Measurements from ENCODE around the gene COQ8A. TPM values are rescaled to one million over a fixed set of nuclear protein-coding genes. Genes with fewer than 3 reads are reported as not detected.

COQ8A gene
- total RNA-seq, 2 experiments from 2014 or later: 55.0 to 56.0 TPM

DNA sequence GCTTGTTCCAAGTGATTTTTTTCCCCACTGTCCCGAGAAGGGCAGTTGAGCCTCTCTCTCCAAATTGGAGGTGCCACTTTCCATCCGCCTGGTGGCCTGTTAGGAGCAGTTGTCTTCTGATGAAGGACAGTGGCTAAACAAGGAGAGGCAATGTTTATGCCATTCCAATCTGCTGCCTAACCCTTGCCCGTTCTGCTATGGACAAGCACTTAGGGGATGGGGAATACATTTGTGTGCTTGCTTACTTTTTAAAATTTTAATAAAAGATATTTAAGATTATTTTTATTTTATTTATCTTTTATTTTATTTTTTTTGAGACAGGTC, 12.0 kb downstream of the COQ8A start:
- Mint-ChIP-seq H3K4me1 (ENCODE audit: low read depth) (peaks cover 49% of the 10 kb centered on the region), H3K9me3 (peaks cover 3% of the 10 kb centered on the region), H3K36me3 (ENCODE audit: low read depth) (peaks cover 34% of the 10 kb centered on the region), H3K27ac (no peak overlapping the region), H3K4me3 (no peak overlapping the region), H3K27me3 (no peaks in the 10 kb centered on the region)
- DNase-seq: no peak
- no peak for ATAC-seq (ENCODE audit: poor library complexity)
- Histone ChIP-seq H3K4me3 (ENCODE audit: low read length) (no peak overlapping the region), H3K27ac (ENCODE audit: low read depth in 1 of 2, low read length in 2 of 2) (no peak overlapping the region), H3K4me1 (ENCODE audit: insufficient read depth, low read length) (no peaks in the 10 kb centered on the region), H3K36me3 (ENCODE audit: insufficient read depth, low read length) (peaks cover 5% of the 10 kb centered on the region), H3K9me3 (ENCODE audit: control insufficient read depth in 1 of 2, insufficient read depth in 1 of 2, low read length in 2 of 2) (peaks cover 0 to 24% of the 10 kb centered on the region in 2 experiments), H3K27me3 (ENCODE audit: control insufficient read depth in 1 of 2, insufficient read depth in 2 of 2, low read length in 2 of 2) (no peaks in the 10 kb centered on the region)
- POLR2A ChIA-PET: interaction anchor here (3.0 kb wide), 1 partner anchor 12 kb away, joined by 24 read pairs; the partner anchor contains the start of gene COQ8A
- TF ChIP-seq, protein P1, sequence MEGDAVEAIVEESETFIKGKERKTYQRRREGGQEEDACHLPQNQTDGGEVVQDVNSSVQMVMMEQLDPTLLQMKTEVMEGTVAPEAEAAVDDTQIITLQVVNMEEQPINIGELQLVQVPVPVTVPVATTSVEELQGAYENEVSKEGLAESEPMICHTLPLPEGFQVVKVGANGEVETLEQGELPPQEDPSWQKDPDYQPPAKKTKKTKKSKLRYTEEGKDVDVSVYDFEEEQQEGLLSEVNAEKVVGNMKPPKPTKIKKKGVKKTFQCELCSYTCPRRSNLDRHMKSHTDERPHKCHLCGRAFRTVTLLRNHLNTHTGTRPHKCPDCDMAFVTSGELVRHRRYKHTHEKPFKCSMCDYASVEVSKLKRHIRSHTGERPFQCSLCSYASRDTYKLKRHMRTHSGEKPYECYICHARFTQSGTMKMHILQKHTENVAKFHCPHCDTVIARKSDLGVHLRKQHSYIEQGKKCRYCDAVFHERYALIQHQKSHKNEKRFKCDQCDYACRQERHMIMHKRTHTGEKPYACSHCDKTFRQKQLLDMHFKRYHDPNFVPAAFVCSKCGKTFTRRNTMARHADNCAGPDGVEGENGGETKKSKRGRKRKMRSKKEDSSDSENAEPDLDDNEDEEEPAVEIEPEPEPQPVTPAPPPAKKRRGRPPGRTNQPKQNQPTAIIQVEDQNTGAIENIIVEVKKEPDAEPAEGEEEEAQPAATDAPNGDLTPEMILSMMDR (IDR thresholded peaks at IDR 0.05): no peak
- intact Hi-C loops (cut with DNase I, micrococcal nuclease): no loop called here
- CTCF ChIA-PET: no interaction called here

DNA sequence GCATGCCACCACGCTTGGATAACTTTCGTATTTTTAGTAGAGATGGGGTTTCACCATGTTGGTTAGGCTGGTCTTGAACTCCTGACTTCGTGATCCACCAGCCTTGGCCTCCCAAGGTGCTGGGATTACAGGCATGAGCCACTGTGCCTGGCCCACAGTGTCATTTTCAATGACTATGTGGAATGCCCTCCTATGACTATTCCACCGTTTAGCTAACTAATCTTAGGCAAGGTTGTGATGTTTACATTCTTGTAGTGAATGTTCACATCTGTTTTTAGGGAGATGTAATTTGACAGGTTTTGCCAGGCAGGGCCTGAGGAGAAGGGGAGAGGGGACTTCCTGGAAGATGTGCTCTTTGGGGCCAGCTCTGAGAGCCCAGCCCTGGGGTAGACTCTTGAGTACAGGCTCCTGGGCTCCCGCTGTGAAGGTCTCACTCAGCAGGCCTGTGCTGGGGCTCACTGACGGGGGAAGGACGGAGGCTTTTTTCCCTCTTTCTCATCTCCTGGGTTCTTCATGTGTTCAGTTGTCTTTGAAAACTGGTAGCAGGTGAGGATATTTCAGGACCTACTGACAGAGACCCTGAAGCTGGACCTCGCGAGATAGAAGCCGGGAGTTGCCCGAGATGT, 13.2 kb downstream of the COQ8A start:
- Mint-ChIP-seq H3K4me3 (no peak overlapping the region), H3K4me1 (ENCODE audit: low read depth) (peaks cover 52% of the 10 kb centered on the region), H3K9me3 (peaks cover 3% of the 10 kb centered on the region), H3K27ac (no peak overlapping the region), H3K36me3 (ENCODE audit: low read depth) (peaks cover 36% of the 10 kb centered on the region), H3K27me3 (no peaks in the 10 kb centered on the region)
- intact Hi-C loops (cut with DNase I, micrococcal nuclease): no loop called here
- no peak overlapping the region for H3K27ac ChIP-seq (ENCODE audit: low read depth in 1 of 2, low read length in 2 of 2)
- H3K9me3 ChIP-seq (ENCODE audit: control insufficient read depth in 1 of 2, insufficient read depth in 1 of 2, low read length in 2 of 2): peaks cover 0 to 20% of the 10 kb centered on the region in 2 experiments
- H3K27me3 ChIP-seq (ENCODE audit: control insufficient read depth in 1 of 2, insufficient read depth in 2 of 2, low read length in 2 of 2): no peaks in the 10 kb centered on the region
- CTCF ChIA-PET: no interaction called here
- ATAC-seq (ENCODE audit: poor library complexity) (no peak), DNase-seq (no peak)
- POLR2A ChIA-PET: no interaction called here
- H3K36me3 ChIP-seq (ENCODE audit: insufficient read depth, low read length): peaks cover 5% of the 10 kb centered on the region
- TF ChIP-seq, protein P1 (IDR thresholded peaks at IDR 0.05): no peak
- no peaks in the 10 kb centered on the region for H3K4me1 ChIP-seq (ENCODE audit: insufficient read depth, low read length)
- H3K4me3 ChIP-seq (ENCODE audit: low read length): no peak overlapping the region

DNA sequence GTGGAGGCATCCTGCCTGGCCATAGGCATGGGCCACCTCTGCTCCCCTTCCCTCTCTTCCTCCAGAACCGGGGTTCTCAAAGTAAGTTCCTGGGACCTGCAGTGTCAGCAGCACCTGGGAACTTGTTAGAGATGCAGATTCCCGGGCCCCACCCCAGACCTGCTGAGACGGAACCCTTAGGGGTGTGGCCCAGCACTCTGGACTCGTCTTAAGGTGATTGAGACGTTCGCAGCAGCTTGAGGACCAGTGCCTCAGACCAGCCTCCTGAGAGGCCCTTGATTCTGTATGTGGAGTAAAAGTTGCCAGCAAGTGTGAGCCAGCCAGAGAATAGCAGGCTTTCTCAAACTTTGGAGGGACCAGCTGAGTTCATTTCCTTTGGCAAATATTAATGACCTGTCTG, 14.2 kb downstream of the COQ8A start:
- Mint-ChIP-seq H3K36me3 (ENCODE audit: low read depth) (peaks cover 25% of the 10 kb centered on the region), H3K27me3 (no peaks in the 10 kb centered on the region), H3K4me3 (no peak overlapping the region), H3K27ac (no peak overlapping the region), H3K4me1 (ENCODE audit: low read depth) (peaks cover 56% of the 10 kb centered on the region), H3K9me3 (peaks cover 3% of the 10 kb centered on the region)
- Histone ChIP-seq H3K4me1 (ENCODE audit: insufficient read depth, low read length) (peaks cover 3% of the 10 kb centered on the region), H3K4me3 (ENCODE audit: low read length) (no peak overlapping the region), H3K27ac (ENCODE audit: low read depth in 1 of 2, low read length in 2 of 2) (no peak overlapping the region), H3K9me3 (ENCODE audit: control insufficient read depth in 1 of 2, insufficient read depth in 1 of 2, low read length in 2 of 2) (peaks cover 0 to 20% of the 10 kb centered on the region in 2 experiments), H3K27me3 (ENCODE audit: control insufficient read depth in 1 of 2, insufficient read depth in 2 of 2, low read length in 2 of 2) (no peaks in the 10 kb centered on the region), H3K36me3 (ENCODE audit: insufficient read depth, low read length) (peaks cover 5% of the 10 kb centered on the region)
- ChIA-PET CTCF (no interaction called here), POLR2A (no interaction called here)
- TF ChIP-seq, protein P1 (IDR thresholded peaks at IDR 0.05): no peak
- intact Hi-C loops (cut with DNase I, micrococcal nuclease): no loop called here
- no peak for ATAC-seq (ENCODE audit: poor library complexity)
- no peak for DNase-seq

All from CD4-positive, alpha-beta T cell (primary cell).